HEK293T (cell line): ENCODE measurements around the gene LIPK.
"Not testable (repeated sequence)": the region's sequence is repeated elsewhere in the genome, so short reads cannot be mapped to it uniquely, and the experiment has no call there.

Source experiments
- CTCF ChIA-PET: fragments of 350-600 bp; formaldehyde crosslinking; extraction: SDS; loops from one replicate; lab custom pipeline; 2021; ENCODE audit warnings: antibody characterized with exemption, inconsistent platforms; lab: Yijun Ruan, JAX
- POLR2A ChIA-PET: fragments of 350-600 bp; formaldehyde crosslinking; extraction: SDS; loops from one replicate; lab custom pipeline; 2020; ENCODE audit warnings: antibody characterized with exemption, inconsistent platforms; lab: Yijun Ruan, JAX
- DNase-seq: peaks from one replicate; pipeline ENCODE4 v3.0.0; 2012; ENCODE audit warnings: mixed read lengths; ENCODE audit errors: extremely low spot score
- ARNT ChIP-seq: fragments of 450-650 bp; IDR thresholded peaks from 2 replicates; pipeline ENCODE4 v1.6.1; 2017; ENCODE audit warnings: mild to moderate bottlenecking
- BHLHE40 ChIP-seq: fragments of 450-650 bp; IDR thresholded peaks from 2 replicates; pipeline ENCODE4 v1.6.1; 2016; ENCODE audit warnings: mild to moderate bottlenecking, moderate library complexity, borderline replicate concordance
- CTBP1 ChIP-seq: fragments of 450-650 bp; IDR thresholded peaks from 2 replicates; pipeline ENCODE4 v1.6.1; 2016; ENCODE audit warnings: borderline replicate concordance
- ELF4 ChIP-seq: fragments of 450-650 bp; IDR thresholded peaks from 2 replicates; pipeline ENCODE4 v1.6.1; 2017; ENCODE audit warnings: antibody characterized with exemption
- FOXA1 ChIP-seq: fragments of 450-650 bp; IDR thresholded peaks from 2 replicates; pipeline ENCODE4 v1.6.1; 2016; ENCODE audit warnings: mild to moderate bottlenecking
- FOXK2 ChIP-seq: fragments of 450-650 bp; IDR thresholded peaks from 2 replicates; pipeline ENCODE4 v1.6.1; 2016; ENCODE audit warnings: mild to moderate bottlenecking
- FOXM1 ChIP-seq: fragments of 450-650 bp; IDR thresholded peaks from 2 replicates; pipeline ENCODE4 v1.6.1; 2017; ENCODE audit warnings: mild to moderate bottlenecking, borderline replicate concordance
- HDGF ChIP-seq: fragments of 450-650 bp; IDR thresholded peaks from 2 replicates; pipeline ENCODE4 v1.6.1; 2017; ENCODE audit warnings: antibody characterized with exemption, borderline replicate concordance
- L3MBTL2 ChIP-seq: fragments of 450-650 bp; conservative IDR thresholded peaks from 2 replicates; pipeline ENCODE4 v1.6.1; 2016; ENCODE audit warnings: mild to moderate bottlenecking
- LEF1 ChIP-seq: fragments of 450-650 bp; IDR thresholded peaks from 2 replicates; pipeline ENCODE4 v1.6.1; 2017; ENCODE audit warnings: mild to moderate bottlenecking, borderline replicate concordance
- NFRKB ChIP-seq: fragments of 450-650 bp; IDR thresholded peaks from 2 replicates; pipeline ENCODE4 v1.6.1; 2016; ENCODE audit warnings: mild to moderate bottlenecking, moderate library complexity
- SP1 ChIP-seq: fragments of 450-650 bp; IDR thresholded peaks from 2 replicates; pipeline ENCODE4 v1.6.1; 2017
- SUZ12 ChIP-seq: fragments of 450-650 bp; IDR thresholded peaks from 2 replicates; pipeline ENCODE4 v1.6.1; 2016; ENCODE audit warnings: mild to moderate bottlenecking
- TARDBP ChIP-seq: fragments of 450-650 bp; IDR thresholded peaks from 2 replicates; pipeline ENCODE4 v1.6.1; 2016
- ZNF384 ChIP-seq: fragments of 450-650 bp; IDR thresholded peaks from 2 replicates; pipeline ENCODE4 v1.6.1; 2016
- TF ChIP-seq, protein P1 (sequence below): fragments of 450-650 bp; IDR thresholded peaks from 2 replicates; pipeline ENCODE4 v1.6.1; 2016

Gene LIPK

DNA sequence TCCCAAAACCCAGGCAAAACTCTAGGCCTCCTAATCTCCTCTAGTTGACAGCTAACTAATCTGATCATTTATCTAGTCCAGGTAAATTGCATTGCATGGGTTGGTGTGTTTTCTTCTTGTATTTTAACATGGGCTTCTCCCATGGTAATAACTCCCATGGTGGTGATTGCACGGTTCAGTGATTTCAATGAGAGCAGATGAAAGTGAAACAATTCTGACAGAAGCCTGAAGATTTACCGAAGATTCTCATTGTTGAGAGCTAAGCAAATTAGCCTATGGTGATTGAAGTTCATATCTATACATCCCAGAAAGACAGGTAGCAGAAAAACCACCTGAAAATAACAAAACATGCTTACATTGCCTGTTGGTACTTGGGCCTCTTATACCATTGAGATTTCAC is 27.2 kb downstream of the LIPK start:
- DNase-seq, result no peak
- CTCF ChIA-PET, result no interaction called here
- TF ChIP-seq NFRKB, result no peak
- TF ChIP-seq TARDBP, result no peak
- no peak for TF ChIP-seq FOXA1
- no peak for TF ChIP-seq L3MBTL2

DNA sequence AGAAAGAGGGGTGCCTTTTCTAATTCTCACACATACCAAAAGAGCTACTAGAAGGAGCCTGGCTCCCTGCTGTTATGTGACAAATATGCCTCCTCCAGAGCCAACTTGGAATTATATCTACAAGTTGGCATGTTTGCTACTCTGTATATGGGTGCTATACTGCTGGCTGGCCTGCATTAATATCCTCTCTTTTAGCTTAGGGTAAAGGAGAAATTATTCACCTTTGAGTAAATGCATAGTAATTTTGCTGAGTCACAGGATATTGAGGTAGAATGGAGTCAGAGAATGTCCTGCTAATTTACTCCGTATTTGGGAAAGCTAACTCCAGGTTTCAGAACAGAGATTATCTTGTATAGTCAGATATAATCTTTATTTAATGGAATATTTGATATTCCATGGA is 29.6 kb downstream of the LIPK start:
- DNase-seq, result no peak
- POLR2A ChIA-PET, result no interaction called here
- CTCF ChIA-PET, result no interaction called here
- TF ChIP-seq TARDBP, result no peak
- no peak for TF ChIP-seq LEF1

More for the DNA sequence above, 27.2 kb downstream of the LIPK start:
- POLR2A ChIA-PET, result no interaction called here

DNA sequence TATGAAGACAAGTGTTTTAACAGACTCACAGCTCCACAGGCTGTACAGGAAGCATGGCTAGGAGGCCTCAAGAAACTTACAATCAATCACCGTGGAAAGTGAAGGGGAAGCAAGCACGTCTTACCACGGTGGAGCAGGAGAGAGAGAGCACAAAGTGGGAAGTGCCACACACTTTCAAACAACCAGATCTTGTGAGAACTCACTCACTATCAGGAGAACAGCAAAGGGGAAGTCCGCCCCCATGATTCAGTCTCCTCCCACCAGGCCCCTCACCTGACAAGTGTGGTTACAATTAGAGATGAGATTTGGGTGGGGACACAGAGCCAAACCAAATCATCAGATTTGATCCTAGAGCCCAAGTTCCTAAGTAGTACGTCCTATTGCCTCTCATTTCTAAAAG is 35.9 kb downstream of the LIPK start:
- DNase-seq, POLR2A ChIA-PET: not testable (repeated sequence)
- CTCF ChIA-PET, result interaction anchor here (1.0 kb wide), 1 partner anchor 177 kb away, joined by 4 read pairs; no protein-coding TSS in a partner anchor

DNA sequence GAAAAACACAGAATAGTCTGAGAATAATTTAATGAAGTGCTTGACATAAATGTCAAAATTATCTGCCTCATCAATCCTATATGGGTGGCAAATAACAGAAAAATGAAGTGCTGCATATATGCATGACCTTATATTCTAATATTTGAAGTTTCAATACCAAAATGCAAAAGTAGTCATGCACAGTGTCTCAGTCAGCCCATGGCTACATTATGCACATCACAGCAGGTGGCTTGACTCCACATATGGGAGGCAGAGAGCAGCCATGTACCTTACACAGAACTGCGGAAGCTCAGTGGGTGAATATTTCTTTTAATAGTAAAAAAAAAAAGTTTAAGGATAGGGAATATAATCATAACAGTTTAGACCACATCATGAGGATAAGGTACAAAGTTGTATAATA is 36.4 kb downstream of the LIPK start:
- ChIA-PET CTCF (interaction anchor here (0.8 to 1.0 kb wide), 2 partner anchors 14 to 177 kb away, joined by 3 to 4 read pairs; no protein-coding TSS in a partner anchor), POLR2A (no interaction called here)
- no peak for DNase-seq
- TF ChIP-seq BHLHE40 (no peak), CTBP1 (no peak), SUZ12 (no peak), HDGF (no peak)

DNA sequence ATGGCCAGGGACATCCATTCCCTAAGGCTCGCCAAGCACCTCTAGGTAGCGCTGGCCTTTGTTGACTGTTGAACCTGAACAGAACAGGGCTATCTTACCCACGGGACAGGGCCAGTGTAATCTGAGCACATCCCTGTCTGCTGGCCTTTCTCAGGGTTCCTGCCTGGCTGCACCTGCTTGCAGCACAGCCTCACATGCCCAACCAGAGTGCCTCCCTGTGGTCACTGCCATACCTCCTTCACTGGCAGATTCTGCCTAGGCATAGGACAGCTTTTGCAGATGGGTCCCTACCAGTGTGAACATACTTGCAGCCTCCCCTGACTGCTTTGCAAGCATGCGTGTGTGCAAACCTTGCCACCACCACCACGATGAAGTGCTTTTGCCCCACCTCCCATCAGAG is 38.0 kb downstream of the LIPK start:
- no peak for DNase-seq
- CTCF ChIA-PET, result no interaction called here
- TF ChIP-seq ELF4, result no peak
- no peak for TF ChIP-seq LEF1
- no peak for TF ChIP-seq CTBP1
- POLR2A ChIA-PET, result no interaction called here

DNA sequence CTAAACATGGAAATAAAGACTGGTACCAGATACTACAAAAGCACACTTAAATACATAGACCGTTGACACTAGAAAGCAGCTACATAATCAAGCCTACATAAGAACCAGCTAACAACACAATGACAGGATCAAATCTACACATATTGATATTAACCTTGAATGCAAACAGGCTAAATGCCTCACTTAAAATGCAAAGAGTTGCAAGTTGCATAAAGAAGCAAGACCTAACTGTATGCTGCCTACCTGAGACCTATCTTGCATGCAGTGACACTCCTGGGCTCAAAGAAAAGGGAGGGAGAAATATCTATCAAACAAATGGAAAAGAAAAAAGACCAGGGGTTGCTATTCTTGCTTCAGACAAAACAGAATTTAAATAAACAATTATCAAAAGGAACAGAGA is 39.6 kb downstream of the LIPK start:
- POLR2A ChIA-PET, result no interaction called here
- CTCF ChIA-PET, result no interaction called here
- TF ChIP-seq ZNF384 (no peak), FOXA1 (no peak), ELF4 (no peak), CTBP1 (no peak)
- DNase-seq, result no peak

DNA sequence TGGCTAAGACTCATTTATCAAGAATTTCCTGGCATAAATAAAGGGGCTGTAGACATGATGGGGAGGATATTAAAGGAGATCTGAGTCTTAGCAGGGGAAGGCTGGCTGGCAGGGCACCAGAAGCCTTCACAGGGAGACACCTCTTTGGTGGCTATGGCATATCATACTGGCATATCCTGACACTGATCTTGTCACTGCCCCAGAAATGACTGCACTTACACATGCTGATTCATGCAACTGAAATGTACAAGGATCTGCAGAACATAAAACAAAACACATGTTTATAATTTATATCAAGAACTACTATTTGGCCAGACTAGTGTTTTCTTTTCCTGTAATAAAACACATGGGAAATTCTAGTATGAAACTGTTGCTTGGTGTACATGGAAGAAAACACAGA is 48.2 kb downstream of the LIPK start:
- DNase-seq, result no peak
- ChIA-PET POLR2A (no interaction called here), CTCF (no interaction called here)
- TF ChIP-seq ELF4, result no peak

DNA sequence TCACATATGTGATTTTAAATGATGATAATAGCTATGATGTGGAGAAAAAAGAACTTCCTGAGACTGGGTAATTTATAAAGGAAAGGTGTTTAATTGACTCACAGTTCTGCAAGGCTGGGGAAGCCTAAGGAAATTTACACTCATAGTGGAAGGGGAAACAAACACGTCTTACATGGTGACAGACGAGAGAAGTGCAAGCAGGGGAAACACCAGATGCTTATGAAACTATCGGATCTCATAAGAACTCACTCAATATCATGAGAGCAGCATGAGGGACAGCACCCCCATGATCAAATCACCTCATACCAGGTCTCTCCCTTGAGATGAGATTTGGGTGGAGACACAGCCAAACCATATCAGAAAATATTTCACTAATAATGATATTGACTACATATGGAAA is 49.7 kb downstream of the LIPK start:
- ChIA-PET CTCF (no interaction called here), POLR2A (no interaction called here)
- no peak for DNase-seq
- TF ChIP-seq SUZ12, result no peak
- TF ChIP-seq, protein P1, sequence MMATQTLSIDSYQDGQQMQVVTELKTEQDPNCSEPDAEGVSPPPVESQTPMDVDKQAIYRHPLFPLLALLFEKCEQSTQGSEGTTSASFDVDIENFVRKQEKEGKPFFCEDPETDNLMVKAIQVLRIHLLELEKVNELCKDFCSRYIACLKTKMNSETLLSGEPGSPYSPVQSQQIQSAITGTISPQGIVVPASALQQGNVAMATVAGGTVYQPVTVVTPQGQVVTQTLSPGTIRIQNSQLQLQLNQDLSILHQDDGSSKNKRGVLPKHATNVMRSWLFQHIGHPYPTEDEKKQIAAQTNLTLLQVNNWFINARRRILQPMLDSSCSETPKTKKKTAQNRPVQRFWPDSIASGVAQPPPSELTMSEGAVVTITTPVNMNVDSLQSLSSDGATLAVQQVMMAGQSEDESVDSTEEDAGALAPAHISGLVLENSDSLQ, result no peak
- TF ChIP-seq CTBP1, result no peak
- no peak for TF ChIP-seq SP1
- TF ChIP-seq ELF4, result no peak
- TF ChIP-seq L3MBTL2, result no peak

DNA sequence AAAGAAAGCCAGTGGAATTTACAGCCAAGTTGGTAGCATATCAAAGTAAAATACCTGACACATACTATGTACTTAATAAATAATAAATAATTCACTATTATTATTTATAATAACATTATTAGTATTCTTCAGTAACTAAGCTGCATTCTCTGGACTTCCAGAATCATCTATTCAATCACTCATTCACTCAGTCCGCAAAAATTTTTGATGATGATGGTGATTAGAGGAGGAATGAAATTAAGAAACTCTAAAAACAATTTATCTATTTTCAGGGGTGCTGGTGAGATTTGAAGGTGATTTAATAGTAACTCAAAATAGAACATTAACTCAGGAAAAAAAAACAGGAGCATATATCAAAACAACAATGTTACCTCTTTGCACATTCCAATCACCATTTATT is 50.6 kb downstream of the LIPK start:
- ChIA-PET POLR2A (no interaction called here), CTCF (no interaction called here)
- no peak for DNase-seq
- TF ChIP-seq LEF1 (no peak), FOXA1 (no peak), TARDBP (no peak), SP1 (no peak), ELF4 (no peak), ZNF384 (no peak), BHLHE40 (no peak), SUZ12 (no peak)

DNA sequence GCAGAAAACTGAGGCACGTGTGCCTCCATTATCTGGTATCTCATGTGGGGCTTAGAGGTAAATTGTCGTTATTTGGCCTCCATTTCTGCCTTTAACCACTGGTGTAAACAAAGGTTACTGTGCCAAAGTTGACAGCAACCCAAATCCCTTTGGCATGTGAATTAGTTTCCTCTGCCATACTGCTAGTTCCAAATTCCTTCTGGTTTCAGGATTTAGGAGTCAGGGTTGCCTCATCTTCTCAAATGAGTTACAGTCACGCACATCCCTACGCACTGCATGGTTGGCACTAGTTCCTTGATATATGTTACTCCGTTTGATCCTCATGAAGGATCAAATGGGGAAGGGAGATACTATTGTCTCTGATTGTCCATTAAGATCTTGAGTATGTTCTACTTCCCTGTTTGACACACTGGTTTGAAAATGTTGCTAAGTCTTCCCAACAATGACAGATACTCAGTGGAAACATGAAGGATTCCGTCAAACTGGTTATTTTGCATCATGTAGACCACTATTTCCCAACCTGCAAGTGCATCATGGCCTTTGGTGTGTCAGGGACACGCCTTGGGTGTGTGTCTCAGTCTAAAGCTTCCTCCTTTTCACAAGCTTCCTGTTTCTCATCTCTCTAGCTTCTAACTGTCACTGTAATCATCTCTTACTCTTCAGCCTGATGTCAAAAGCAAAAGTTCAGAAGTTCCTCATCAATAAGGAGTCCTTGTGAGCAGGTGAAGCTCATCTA is 53.5 kb downstream of the LIPK start, which contains the start of gene LIPN:
Gene LIPN (plus strand): TSS at position 655 of the 736 bp plus-strand sequence. CDS start 1,386 bp downstream, outside the sequence.
- CTCF ChIA-PET, result no interaction called here

More for the DNA sequence above, 53.5 kb downstream of the LIPK start, which contains the start of gene LIPN:
- TF ChIP-seq SUZ12 (no peak), TARDBP (no peak), NFRKB (no peak), FOXA1 (no peak), BHLHE40 (no peak), ARNT (no peak), FOXM1 (no peak), ZNF384 (no peak), SP1 (no peak), L3MBTL2 (no peak), FOXK2 (no peak), LEF1 (no peak), HDGF (no peak), ELF4 (no peak), CTBP1 (no peak)
- TF ChIP-seq, protein P1, result no peak
- DNase-seq, result no peak
- POLR2A ChIA-PET, result no interaction called here
